HG02884 (cell line): Measurements from ENCODE around the gene SKIDA1.

Source experiments
- ATAC-seq: cut with Tn5 transposase; IDR thresholded peaks from one replicate; pipeline ENCODE4 v1.9.1; 2021; ENCODE audit warnings: mild to moderate bottlenecking, moderate library complexity; ENCODE audit not compliant: unreplicated experiment

The SKIDA1 gene

GRCh38 chr10:21517134-21518031, 8.1 kb downstream of the SKIDA1 start:
- ATAC-seq, result peak; percentile 57

- ATAC-seq, result peak; percentile 52
Measured at GRCh38 chr10:21516242-21517131, 9.0 kb downstream of the SKIDA1 start.

- no peak for ATAC-seq
Measured at GRCh38 chr10:21515361-21516241, 9.9 kb downstream of the SKIDA1 start.

- no peak for ATAC-seq
Measured at GRCh38 chr10:21514818-21515351, 10.6 kb downstream of the SKIDA1 start.

- no peak for ATAC-seq
Measured at GRCh38 chr10:21514129-21514817, 11.2 kb downstream of the SKIDA1 start.

GRCh38 chr10:21513405-21513788, 12.1 kb downstream of the SKIDA1 start:
- no peak for ATAC-seq

GRCh38 chr10:21512573-21513404, 12.7 kb downstream of the SKIDA1 start:
- ATAC-seq, result no peak

- ATAC-seq, result no peak
Measured at GRCh38 chr10:21511946-21512572, 13.4 kb downstream of the SKIDA1 start.

GRCh38 chr10:21511095-21511570, 14.3 kb downstream of the SKIDA1 start:
- ATAC-seq, result no peak

- no peak for ATAC-seq
Measured at GRCh38 chr10:21510241-21511094, 15.0 kb downstream of the SKIDA1 start.

GRCh38 chr10:21509341-21510240, 15.9 kb downstream of the SKIDA1 start:
- no peak for ATAC-seq

- ATAC-seq, result no peak
Measured at GRCh38 chr10:21508706-21509331, 16.7 kb downstream of the SKIDA1 start.

GRCh38 chr10:21507150-21507549, 18.3 kb downstream of the SKIDA1 start:
- no peak for ATAC-seq

- no peak for ATAC-seq
Measured at GRCh38 chr10:21506351-21506750, 19.1 kb downstream of the SKIDA1 start.

- ATAC-seq, result no peak
Measured at GRCh38 chr10:21505711-21506278, 19.7 kb downstream of the SKIDA1 start.

GRCh38 chr10:21503542-21503941, 21.9 kb downstream of the SKIDA1 start:
- ATAC-seq, result no peak
